ENCODE measurements around the gene ASPHD2.
"Not testable (repeated sequence)": the region's sequence is repeated elsewhere in the genome, so short reads cannot be mapped to it uniquely, and the experiment has no call there.

ASPHD2 gene, protein sequence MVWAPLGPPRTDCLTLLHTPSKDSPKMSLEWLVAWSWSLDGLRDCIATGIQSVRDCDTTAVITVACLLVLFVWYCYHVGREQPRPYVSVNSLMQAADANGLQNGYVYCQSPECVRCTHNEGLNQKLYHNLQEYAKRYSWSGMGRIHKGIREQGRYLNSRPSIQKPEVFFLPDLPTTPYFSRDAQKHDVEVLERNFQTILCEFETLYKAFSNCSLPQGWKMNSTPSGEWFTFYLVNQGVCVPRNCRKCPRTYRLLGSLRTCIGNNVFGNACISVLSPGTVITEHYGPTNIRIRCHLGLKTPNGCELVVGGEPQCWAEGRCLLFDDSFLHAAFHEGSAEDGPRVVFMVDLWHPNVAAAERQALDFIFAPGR

DNA sequence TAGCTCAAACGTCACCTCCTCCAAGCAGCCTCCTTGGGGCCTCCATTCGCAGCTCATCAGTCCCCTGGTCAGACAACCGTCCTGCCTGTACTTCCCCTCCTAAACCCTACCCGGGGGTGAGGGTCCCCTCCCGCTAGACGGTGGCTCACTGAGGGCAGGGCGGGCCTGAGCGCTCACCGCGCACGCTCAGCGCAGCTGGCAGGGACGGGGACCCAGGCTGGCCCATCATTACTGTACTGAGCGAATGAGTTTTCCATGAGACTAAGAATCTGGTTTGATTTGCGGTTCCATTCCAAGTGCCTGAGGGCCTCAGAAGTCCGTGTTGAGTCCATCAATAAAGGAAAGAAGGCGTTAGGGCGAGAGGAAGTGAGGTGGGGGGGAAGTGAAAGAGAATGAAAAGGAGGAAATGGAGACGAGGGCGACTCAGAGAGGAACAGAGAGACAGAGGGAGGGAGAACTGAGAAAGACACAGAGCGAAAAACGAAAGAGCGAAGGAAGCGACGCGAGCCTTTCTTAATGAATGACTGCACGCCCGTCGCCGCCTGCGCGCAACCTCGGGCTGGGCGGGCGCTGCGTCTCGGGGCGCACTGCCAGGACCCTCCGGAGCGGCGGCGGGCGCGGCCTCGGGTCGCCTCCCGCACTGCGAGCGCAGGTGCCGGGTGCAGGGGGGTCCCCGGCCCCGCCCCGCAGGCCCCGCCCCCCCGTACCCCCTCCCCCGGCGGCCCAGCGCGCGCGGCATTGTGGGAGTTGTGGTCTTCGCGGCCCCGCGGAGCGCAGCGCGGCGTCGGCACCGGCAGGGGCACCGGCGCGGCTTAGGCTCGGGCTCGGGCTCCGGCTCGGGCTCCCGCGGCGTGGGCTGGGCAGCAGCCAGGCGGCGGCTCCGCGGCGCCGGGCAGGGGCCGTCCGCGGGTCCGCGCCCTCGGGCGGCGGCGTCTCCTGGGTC is at the start of gene ASPHD2:
ASPHD2 (plus strand) TSS at position 746 of the 943 bp plus-strand sequence. CDS start 4,356 bp downstream, outside the sequence.
- peak; percentile 85 for DNase-seq

DNA sequence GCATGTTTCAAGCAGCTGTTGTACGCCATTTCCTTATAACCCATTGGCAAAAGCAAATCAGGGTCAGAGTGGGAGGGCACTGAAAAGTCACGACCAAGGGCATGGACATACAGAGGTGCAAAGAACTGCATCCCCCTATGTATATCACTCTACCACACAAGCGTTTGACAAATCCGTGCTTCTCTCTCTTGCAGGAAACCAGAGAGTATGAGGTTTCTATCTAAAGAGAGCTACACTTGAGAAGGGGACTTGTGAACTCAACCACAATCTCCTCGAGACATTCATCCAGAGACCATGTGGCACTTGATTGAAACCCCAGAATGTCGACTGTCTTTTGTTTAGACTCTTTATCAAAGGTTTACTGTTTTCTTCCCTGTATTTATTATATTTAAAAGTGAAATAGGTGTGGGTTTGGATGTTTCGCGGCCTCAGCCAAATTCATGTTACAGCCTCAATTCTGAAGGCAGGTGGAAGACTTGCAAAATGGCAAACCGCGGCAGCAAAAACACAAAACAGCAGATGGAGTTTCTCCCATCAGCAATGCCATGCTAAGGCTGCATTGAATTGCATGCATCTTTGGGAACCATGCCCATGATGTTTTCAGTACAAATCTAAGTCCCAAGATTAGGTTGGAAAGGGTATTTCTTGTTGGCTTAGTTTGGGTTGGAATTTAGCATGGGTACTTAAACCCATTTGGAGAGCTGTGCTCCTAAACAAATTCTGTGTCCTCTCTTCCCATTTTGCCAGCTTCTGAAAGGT is 48.8 kb upstream of the ASPHD2 start:
- no peak for DNase-seq

DNA sequence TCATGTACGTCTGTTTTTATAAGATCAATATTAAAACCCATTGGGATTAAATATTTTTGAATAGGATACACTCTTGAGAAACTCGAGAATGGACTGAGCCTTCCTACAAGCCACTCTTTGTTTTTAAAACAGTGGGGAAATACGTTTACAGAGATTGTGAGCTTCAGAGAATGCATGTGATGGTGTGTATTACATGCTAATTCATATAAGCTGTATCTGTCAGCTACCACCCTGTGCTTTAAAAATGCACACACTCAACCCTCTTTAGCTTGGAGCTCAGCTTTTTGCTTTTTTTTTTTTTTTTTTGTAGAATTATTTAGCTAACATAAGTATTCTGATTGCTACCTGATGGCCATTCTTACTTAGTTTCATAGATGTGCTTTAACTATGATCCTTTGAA is 46.3 kb upstream of the ASPHD2 start:
- DNase-seq: no peak

DNA sequence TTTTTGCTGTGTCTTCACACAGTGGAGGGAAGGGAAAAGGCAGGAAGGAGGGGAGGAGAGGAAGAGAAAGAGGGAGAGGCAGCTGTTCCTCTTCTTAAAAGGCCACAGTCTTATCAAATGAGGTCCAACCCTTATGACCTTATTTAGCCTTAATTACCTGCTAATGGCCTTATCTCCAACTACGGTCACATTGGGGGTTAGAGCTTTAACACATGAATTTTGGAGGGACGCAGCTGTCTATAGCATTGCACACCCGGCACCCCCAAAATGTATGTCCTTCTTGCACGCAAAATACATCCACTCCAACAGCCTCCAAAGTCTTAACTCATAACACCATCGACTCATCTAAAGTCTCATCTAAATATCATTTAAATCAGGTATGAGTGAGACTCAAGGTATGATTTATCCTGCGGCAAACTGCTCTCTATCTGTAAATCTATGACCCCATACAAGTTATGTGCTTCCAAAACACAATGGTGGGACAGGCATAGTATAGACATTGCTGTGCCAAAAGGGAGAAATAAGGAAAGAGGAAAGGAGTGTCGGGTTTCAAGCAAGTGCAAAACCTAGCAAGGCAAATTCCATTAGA is 45.0 kb upstream of the ASPHD2 start:
- no peak for DNase-seq

DNA sequence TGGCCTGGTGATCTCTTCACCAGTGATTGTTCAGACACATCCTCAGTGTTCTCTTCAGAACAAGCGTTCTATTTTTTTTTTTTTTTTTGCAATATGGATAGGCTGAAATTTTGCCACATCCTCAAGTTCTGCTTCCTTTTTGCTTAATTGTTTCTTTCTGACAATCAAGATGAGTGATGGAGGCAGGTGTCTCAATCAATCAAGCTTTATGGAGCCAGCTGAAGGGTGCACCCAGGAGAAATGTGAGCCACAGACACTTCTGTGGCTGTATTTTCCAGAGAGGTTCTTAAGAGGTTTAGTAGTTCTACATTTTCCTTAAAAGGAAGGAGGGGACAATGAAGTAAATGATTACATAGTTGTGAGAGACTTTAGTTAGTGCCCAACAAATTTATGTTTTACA is 43.9 kb upstream of the ASPHD2 start:
- DNase-seq: no peak

DNA sequence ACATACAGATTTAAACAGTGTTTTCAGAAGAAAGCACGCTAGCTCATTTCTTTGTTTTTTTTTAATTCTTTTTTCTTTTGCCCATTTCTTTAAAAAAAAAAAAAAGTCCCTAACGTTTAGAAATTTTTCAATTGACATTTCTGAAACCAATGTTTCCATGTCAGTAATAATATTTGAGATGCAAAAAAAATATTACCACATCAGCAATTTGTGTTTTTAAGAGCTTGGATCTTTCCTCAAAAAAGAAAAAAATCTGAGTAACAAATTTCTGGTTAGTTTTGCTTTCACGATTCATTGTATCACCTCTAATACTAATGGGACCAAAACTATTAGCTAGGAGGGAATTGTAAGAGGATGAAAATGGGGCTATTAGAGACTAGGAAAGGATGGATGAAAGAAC is 39.9 kb upstream of the ASPHD2 start:
- DNase-seq: no peak

DNA sequence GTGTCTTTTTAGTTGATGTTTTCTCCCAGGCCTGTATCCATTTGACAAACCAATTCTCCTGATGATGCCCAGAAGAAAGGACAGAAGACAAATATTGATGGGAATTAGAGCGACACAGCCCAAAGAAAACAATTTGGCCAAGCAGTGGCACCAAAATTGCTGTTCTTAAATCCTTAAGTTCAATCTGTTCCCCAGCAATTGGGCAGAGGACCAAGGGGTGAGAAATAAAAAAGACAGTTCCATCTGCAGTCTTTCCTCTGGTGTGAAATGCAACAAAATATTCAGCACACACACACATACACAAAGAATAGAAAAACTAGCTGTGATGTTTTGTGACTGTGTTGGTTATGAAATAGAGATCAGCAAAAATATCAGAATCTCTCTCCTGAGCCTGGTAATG is 38.0 kb upstream of the ASPHD2 start:
- DNase-seq: no peak

DNA sequence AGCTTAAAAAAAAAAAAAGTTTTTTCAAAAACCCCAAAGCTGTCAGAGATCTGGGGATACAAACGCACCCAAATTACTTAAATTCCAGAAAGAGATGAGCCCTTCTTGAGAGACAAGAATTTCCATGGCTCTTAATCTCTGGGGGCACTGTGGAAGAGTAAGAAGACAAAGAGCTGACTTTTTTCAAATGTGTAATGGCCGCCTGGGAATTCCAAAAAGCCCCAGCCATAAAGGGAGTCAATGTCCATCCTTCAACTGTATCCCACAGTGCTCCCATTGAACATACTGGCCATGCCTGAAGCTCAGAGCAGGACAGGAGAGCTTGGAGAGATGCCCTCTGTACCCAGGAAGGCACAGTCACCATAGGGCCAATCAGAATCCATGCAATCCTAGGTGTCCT is 37.4 kb upstream of the ASPHD2 start:
- no peak for DNase-seq

DNA sequence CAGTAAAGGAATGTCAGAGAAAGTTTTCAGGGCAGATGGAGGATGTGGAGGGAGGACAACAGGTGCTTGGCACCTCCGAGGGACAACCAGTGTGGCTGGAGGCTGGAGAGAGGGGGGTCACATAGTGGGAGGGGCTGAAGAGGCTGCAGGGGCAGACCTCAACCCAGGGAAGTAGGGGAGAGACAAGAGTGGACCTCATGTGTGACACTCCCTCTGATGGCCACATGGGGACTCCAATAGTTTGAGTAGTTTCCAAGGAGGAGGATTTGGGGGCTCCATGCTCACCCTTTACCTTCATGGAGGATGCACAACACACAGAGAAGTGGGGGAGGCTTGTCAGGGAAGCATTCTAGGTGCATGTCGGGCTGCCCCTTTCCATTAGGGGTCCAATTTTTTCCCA is 35.1 kb upstream of the ASPHD2 start:
- no peak for DNase-seq

DNA sequence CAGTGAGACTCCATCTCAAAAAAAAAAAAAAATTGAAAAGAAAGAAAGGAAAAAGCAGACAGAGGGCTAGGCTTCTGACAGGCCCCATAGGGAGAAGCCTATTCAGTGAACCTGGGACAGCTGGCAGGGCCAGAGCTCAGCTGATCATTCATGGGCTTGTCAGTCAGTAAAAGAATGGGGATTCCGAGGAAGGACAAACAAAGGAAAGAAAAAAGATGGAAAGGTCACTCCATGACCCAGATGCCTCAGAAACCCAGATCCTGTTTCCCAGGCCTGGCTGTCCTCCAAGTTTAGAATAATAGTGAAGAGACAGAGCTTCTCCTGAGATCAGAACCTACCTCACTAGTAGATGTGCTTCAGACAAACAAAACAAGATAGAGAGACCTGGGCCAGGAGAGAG is 34.3 kb upstream of the ASPHD2 start:
- no peak for DNase-seq

DNA sequence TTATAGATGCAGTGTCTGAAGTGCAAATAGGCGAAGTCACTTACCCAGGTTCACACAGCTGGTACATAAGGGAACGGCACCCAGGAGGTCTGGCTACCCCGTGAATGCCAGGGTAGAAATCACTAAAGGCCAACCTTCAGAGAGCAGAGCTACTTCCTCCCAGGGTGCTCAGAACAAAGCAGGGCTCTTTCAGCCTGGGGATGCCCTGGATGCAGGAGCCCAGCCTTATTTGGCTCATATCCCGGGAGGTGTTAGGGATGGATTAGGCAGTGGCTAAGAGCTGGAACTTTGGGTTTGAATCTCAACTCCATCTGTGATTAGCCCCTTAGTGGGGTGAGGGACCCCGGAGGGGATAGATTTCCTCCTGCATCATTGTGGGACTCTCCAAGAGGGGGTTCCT is 33.1 kb upstream of the ASPHD2 start:
- no peak for DNase-seq

DNA sequence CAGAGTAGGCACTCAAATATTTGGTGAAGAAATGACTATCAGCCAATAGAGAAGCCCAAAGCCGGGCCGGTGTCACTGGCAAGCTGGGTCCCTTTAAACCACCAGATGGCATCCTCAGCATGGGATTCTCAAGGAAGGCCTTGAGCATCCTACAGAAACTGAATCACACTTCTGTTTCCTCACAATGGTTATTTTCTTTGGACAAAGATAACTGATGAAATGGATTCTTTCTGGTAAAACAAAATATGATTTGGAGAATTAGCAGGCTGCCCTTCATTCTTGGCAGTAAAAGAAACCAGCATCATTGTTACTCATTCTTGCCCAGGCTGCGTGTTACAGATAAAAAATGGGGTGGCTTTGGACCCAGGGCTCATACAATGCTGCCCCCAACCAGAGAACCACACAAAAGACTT is 30.3 kb upstream of the ASPHD2 start:
- DNase-seq: peak; percentile 67

DNA sequence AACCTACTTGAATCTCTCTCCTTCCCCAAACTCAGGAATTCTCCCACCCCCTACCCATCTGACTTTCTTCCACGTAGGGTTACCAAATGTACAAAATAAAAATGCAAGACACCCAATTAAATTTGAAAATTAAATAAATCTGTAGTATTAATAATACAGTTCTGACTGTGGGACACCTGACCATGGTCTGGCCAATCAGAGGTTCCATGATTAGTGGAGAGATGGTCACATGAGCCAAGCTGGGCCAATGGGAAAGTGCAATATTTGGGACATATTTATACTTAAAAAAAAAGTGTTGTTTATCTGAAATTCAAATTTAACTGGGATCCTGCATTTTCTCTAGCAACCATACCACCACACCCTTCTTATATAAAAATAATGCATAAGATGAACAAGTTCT is 29.8 kb upstream of the ASPHD2 start:
- DNase-seq: no peak

DNA sequence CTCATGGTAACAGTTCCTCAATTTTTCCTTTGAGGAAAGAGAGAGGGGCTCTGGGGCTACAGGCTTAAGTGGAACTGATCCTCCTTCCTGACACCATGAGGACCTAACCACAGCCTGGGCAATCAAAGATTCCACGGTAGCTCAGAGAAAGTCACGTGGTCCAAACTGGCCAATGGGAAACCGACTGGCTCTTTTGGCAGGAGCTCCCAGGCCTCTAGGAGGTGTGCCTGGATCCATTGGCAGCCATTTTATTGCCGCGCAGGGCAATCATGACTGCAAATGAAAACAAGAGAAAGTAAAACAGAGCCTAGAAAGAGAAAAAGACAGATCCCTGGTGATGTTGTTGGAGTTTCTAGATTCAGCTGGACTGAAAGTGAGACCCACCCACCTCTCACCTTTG is 27.3 kb upstream of the ASPHD2 start:
- no peak for DNase-seq

DNA sequence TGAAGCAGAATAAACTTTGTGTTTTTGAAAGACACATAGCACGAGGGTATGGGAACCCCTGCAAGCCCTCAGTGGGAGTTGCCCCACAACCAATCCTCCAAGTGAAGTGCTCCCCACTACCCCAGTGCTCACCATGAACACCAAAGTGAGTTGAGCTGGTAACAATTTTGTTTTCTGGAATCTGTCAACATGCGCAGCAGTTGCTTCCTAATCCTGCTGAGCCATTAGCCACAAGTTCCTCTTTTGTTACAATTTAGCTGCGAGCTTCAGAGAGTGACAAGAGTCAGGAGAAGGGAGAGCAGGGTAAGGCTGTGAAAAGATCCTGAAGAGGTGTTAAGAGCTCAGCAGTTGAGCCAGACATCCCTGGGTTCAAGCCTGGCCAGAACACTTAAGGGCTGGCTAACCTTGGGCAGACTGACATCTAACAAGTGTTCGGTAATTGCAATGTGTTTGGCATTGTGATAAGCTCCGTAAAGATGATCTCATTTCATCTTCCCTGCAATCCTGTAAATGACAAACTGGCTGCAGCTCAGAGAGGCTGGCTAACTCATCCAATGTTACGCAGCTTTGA is 24.1 kb upstream of the ASPHD2 start:
- no peak for DNase-seq

DNA sequence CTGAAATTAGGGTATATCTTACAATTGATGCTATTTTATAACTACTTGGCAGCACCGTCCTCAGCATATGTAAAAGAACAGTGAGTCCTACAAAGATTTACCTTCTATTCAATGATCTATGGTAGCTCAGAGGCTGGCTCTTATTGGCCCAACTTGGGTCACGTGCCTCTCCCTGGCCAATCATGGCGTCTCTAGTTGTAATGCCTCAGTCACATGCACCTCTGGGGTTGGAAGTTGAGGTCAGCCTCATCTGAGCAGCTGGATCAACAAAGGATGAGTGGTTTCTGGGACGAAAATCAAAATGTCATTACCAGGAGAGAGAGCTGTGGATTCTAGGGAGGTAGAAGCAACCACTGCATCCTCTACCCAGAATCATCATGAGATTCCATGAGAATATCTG is 22.9 kb upstream of the ASPHD2 start:
- DNase-seq: no peak

DNA sequence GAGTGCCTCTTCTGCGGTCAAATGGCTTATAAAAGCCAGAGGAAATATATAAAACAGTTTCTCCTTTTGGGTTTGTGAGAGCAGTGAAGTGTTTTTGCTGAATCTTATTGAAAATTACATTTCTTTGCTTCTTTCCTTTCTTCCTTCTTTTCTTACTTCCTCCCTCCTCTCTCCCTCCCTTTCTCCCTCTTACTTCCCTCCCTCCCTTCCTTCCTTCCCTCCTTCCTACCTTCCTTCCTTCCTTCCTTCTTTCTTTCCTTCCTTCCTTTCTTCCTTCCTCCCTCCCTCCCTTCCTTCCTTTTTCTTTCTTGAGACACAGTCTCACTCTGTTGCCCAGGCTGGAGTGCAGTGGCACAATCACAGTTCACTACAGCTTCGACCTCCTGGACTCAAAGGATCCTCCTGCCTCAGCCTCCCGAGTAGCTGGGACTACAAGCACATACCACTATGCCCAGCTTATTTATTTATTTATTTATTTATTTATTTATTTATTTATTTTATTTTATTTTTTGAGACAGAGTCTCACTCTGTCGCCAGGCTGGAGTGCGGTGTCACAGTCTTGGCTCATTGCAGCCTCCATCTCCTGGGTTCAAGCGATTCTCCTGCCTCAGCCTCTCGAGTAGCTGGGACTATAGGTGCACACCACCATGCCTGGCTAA is 20.4 kb upstream of the ASPHD2 start:
- not testable (repeated sequence) for DNase-seq

DNA sequence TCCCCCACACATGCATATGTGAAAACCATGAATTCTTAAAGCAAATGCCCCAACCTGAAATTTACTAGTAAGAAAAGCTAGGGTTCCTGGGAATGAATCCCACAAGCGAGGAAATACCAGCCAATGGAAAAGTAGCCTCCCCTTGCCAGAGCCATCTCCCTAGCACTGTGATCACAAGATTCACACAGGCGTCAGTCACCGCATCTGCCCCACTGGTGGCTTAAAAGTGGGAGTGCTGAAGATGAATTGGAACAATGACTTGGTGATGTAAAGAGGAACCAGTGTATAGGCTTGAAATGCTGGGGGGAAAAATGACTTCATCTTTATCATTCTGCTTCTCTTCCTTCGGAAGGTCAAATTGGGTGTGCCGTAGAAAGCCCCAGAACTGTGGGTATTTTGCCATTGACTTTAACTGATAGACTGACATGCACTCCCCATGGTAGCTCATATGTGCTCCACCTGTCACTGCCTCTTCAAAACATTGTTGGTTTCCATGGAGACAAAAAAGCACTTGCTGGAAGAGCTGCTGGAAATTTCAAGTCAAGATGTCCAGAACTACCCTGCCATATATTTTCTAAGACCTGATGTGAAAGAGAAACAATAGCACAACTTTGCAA is 19.2 kb upstream of the ASPHD2 start:
- peak; percentile 57 for DNase-seq

DNA sequence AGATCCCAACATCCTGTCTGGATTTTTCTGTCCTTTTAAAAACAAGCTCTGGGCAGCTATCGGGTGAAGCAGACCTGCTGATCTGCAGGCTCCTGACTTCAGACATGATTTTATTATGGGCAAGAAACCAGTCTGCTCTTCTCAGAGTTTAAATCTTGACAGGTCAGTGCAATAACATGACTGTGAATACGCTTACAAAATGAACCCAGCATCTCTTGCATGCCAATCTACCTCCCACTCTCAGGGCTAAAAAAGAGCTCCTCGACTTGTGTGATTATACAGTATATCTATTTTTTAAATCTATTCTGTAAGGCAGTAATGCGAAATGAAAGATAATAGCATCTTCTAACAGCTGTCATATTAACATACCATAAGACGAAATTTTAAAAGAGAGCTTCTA is 18.7 kb upstream of the ASPHD2 start:
- DNase-seq: no peak

DNA sequence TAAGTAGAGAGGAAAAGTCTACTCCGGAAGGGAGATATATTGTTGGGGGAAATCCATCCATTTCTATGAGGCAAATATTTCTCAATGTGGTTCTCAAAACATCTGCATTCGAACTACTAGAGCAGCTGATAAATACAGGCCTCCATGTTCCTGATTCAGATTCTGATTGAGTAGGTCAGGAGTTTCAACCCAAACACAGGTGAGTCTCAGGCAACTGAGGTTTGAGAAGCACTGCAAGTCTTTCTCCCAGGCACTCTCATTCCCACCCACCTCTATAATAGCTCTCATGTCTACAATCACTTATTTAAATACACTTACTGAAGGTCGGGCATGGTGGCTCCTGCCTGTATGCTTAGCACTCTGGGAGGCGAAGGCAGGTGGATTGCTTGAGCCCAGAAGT is 14.7 kb upstream of the ASPHD2 start:
- no peak for DNase-seq

DNA sequence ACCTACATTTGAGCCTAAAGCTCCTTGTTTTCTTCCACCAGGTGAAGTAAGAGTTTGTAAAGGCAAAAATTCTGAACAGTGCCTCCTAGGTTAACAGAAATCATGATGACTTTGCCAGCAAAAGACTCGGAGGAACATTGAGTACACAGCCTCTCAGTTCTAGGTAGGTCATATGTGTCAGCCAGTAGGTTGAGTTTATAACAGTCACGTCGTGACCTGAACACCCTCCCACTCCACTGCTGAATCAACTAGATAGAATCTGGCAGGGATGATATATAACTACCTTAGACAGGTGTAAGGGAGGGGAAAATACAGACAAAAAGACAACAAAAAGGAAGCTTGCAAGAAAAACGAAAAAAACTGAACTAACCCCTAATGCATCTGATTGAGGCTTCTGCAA is 12.8 kb upstream of the ASPHD2 start:
- DNase-seq: no peak

Measured in right hindlimb (tissue), 1 donor.